ENCODE measurements around the gene SLC5A11.

Gene SLC5A11

DNA sequence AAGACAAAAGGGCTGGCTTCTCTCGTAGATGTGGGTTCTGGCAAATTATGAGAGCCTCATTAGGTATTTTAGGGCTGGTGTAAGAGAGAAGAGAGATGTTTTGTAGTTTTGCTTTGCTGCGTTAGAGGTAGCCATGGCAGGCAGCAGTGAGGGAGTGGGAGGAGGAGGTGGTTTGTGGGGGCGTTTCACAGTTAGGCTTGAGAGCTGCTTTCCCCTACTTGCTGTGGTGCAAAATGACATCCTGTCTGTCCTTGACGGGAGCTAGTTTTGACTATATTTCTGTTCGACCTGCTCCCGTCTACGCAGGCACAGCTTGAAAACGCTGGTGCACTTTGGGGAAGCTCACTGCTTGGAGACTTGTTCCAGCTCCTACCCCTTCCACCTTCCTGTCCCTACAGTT is 75.5 kb downstream of the SLC5A11 start:
- DNase-seq: no peak

DNA sequence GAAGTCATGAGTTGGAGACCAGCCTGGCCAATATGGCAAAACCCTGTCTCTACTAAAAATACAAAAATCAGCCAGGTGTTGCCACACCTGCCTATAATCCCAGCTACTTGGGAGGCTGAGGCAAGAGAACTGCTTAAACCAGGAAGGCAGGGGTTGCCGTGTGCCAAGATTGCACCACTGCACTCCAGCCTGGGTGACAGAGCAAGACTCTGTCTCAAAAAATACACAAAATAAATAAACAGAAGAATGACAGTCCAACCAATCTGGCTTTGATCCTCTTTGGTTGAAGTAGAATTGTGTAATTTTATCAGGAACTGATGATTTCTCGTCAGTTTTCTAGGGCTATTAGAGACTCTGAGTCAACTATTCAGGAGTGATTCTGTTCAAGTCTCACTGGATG is 79.4 kb downstream of the SLC5A11 start:
- DNase-seq: no peak

DNA sequence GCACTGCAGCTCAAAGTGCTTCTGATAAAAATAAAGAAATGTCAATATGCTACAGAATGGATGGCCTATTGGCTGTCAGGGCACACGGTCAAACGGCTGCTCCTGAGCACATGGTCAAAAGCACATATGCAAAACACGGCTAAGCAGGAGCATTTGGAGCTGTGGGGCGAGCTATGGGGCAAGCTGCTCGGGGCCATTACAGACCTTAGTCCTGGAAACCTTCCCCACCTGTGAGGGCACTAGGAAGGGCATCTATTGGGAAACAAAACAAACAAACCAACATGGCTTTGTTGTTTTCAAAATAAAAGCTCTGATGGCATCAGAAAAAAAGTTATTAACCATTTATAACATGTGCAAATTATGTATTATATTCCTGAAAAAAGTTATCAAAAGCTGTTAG is 83.6 kb downstream of the SLC5A11 start:
- DNase-seq: no peak

DNA sequence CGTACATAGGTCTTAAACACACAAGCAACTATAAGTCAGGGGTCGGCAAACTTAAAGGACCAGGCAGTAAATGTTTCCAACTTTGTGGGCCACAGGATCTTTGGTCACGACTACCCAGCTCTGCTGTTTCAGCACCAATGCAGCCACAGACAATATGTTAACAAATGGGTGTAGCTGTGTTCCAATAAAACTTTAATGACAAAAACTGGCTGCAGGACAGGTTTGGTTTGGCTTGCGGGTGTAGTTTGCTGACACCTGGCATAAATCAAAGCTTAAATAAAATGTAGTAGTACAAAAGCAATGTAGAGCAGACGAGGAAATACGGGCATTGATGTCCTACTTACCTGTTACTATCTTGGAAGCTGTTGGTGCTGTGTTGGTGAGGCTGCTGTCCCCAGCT is 84.7 kb downstream of the SLC5A11 start:
- DNase-seq: no peak

DNA sequence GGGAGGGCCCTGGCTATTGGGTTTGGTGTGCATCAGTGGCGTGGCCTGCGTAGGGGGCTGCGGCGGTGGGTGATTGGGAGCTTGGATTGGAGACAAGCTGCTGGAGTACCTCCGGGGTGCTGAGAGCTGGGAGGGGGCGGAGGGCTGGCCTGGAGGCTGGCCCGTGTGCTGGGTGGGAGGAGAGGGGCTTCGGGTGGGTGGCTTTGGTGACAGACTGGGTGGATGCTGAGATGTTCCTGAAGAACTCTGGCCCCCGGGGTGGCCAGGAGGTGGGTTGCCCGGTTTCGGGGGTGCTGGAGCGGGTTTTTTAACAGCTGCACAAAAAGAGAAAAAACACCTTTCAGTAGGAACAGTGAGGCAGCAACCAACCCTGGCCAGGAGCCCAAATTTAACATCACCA is 85.3 kb downstream of the SLC5A11 start:
- DNase-seq: no peak

DNA sequence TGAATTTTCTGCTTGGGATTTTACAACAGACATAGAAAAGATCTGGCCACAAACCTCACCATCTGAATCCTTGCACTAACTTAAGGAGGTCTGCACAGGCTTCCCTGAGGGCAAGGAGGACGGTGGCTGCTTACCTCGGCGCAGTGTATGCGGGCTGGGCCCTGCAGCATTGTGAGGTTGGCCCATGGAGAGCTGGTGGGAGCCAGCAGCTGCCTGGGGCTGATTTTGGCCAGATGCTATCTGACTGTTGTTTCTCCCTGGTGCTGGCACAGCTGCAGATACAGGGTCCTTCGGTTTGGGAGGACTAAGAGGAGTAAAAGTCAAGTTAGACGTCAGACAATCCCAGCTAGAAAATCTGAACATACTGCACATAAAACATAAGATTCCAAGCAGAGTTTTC is 89.6 kb downstream of the SLC5A11 start:
- DNase-seq: no peak

DNA sequence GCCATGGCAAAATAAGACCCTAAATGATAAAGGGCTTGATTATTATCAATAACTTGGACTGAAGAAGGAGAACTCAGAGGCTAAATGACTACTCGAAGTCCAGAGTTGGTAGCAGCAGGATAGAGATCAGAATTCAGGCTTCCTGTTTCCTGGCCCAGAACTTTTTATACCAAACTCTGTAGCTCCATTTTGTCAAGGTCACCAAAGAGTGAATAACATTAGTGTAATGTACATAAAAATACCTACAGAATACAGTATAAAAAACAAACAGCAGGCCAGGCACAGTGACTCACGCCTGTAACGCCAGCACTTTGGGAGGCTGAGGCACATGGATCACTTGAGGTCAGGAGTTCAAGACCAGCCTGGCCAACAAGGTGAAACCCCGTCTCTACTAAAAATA is 90.4 kb downstream of the SLC5A11 start:
- DNase-seq: no peak

DNA sequence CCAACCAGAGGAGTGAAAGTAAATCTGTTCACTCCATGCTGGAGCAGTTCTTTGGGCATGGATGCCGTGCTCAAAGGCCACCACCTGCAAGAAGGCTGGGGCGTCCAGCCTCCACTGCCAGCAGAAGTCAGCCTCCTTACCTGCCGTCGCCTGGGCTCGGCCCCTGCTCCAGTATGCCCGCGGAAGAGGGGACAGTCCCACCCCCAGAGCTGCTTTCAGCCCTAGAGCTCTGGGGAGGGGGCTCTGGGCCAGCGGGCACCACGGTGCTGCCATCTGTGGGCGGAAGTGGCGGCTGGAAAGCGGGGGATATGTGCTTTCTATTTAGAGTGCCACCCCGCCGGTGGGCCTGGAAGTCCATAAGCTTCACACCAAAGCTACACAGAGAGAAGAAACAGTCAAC is 93.5 kb downstream of the SLC5A11 start:
- no peak for DNase-seq

DNA sequence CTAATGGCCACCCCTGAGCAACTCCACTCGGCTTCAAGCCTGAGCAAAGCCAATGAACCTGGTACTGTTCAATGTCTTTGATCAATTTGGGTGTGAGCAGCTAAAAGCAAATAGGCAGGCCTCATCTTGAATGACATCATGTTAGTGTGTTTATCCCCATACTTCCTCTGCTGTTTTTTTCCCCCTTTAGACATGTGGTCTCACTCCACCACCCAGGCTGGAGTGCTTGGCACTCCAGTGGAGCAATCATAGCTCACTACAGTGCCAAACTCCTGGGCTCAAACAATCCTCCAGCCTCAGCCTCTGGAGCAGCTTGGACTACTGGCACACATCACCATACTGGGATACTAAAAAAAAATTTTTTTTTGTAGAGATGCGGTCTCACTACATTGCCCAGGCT is 94.0 kb downstream of the SLC5A11 start:
- no peak for DNase-seq

DNA sequence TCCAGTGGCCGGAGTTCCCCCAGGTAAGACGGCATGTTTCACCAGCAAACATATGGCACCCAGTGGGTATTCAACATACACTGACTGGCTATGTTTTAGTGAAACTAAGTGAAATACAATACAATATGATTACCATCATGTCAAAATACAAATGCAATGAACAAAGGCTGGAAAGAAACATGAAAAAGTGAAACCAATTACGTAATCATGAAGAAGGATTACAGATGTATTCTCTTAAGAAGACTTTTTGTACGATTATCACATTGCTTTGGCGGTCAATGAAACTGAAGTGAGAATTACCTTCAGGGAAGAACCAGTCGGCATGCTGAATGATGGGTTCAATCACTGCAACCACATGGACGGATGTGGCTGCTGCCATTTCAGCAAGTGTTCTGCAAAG is 97.7 kb downstream of the SLC5A11 start:
- no peak for DNase-seq

DNA sequence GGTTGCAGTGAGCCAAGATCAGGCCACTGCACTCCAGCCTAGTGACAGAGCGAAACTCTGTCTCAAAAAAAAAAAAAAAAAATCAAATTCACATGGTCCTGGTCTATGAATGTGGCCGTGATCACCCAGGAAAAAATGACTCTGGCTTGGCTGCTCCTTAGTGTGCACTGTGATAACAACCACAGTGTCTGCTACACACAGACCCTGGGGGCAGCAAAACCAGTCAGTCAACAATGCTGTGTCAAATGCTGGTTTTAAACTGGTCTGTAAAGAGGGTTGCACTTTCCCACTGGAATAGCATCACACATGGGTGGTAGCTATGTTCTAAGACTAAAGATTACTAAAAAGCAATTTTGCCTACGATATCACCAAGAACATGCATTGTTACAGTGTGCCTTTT is 98.4 kb downstream of the SLC5A11 start:
- no peak for DNase-seq

DNA sequence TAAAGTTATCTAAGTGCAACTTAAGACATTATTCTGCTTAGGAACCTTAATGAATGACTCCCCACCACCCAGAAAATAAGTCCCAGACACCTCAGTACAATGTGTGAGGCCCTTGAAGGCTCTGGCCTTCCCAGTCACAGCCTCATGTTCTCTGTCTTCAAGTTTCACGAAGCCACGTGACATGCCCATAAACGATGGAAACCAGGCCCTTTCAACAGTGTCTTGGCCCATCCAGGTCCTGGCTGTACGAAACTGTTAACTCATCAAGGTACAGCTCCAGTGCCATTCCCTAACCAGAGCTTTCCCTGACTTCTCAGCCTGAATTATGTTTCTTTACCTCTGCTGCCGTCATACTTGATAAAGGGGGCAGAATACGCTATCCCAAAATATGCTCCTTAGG is 100.4 kb downstream of the SLC5A11 start:
- no peak for DNase-seq

DNA sequence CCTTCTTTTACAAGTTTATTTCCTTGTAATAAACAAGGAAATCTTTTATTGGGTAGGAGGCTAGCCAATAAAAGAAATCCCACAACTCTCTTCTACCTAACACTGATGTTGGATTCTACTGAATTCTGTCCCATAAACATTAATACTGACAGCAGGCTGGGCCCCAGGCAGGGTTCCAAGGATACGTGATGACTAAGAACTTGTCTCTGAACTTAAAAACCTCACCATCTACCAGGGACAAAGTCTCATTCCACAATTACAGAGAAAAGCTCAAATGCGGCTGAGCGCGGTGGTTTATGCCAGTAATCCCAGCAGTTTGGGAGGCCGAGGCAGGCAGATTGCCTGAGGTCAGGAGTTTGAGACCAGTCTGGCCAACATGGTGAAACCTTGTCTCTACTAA is 104.5 kb downstream of the SLC5A11 start:
- no peak for DNase-seq

DNA sequence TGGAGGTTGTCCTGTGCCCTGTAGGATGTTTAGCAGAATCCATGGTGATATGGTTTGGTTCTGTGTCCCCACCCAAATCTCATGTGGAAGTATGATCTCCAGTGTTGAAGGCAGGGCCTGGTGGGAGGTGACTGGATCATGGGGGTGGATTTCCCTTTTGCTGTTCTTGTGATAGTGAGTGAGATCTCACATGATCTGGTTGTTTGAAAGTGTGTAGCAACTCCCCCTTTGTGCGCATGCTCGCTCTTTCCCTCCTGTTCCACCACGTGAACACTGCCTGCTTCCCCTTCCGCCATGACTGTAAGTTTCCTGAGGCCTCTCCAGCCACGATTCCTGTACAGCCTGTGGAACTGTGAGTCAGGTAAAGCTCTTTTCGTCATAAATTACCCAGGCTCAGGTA is 107.5 kb downstream of the SLC5A11 start:
- DNase-seq: no peak

DNA sequence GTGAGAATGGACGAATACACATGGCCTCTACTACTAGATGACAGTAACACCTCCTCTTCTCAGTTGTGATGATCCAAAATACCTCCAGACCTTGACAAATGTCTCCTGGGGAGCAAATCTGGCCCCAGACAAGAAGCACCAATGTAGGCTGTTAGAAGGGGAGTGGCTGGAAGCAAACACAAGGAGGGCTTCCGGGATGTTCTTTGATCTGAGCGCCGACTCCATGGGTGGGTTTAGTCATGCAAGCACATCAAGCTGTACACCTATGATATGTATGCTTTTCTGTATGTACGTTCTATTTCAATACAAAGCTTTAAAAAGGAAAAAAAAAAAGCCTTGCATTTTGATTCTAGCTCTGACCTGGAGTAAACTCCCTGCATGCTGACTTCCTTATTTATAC is 108.0 kb downstream of the SLC5A11 start:
- no peak for DNase-seq

DNA sequence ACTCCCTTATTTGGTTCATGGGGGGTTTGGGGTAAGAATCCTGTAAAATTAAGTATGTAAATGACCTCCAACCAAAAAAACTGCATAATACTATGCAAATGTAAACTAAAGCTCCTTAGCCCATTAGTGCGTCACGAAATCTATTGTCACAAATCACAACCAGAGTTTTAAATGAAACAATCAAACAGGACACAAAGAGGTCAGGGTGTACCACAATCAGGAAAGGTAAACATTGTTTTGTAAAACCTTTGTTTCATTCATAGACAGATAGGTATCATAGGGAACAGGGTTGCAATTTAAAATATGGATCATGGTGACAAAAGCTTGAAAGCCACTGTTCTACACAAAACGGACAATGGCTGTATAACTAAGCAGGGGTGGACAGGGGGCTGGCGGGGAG is 108.4 kb downstream of the SLC5A11 start:
- no peak for DNase-seq

DNA sequence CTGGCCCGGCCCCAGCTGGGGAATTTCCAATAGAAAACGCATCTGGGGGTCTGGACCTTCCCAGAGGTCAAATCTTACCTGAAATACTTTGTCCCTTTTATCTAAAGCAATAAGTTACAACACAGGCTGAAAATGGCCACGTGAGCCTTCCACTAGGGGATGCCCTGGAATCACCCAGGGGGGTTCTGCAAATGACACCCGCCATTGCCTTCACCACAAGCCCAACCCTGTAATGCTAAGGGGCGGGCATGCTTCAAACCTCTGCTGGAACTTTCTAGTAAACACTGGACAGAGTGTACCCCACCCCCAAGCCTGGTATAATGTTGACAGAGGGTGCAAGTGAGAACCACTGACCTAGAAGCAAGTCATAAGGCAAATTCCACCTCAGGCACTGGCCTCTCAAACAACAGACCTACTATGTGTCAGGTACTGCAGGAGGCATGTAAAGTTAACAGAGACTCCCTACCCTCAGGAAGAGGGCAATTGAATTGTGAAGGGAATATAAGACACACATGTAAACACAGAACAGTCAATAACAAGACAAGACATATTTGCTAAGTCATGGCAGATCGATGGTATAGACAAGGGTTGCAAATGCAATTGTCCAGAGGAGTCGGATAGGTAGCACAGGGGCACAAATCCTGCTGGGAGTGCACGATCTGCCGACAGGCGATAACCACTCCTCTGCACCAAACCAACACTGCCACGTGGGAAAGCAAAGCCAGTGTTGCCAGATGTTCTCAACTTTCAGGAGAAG is 110.4 kb downstream of the SLC5A11 start:
- no peak for DNase-seq

DNA sequence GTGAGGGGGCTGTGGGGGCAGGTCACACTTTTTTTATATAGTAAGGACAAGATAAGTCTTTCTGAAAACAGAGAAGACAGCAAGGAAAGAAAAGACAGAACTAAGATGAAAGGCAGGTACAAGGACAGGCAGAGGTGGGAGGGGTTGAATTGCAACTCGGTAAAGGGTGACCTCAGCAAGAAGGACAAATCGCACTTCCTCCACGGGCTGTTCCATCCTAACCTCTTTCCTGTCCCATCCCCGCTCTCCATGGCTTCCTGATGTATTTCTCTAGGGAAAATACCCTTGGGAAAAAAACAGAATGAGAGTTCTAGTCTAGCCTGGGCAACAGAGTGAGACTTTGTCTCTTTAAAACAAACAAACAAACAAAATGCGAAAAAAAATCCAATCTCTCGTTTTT is 112.1 kb downstream of the SLC5A11 start:
- DNase-seq: no peak

All from NCI-H187 treated with DMSO at 0.1 percent for 48 hours (cell line).